SU-DHL-6 (cell line): ENCODE measurements around the gene FBXL12.

ENCODE experiments used
- EZH2phosphoT487 ChIP-seq: fragments of 200-600 bp; sonication (generic), shearing (Covaris generic); conservative IDR thresholded peaks from 2 replicates; pipeline ENCODE4 v1.6.1; 2018; ENCODE audit warnings: mild to moderate bottlenecking, antibody characterized with exemption, low read length, moderate library complexity, mixed read lengths
- TF ChIP-seq, protein P1 (sequence below): fragments of 200-600 bp; sonication (generic); IDR thresholded peaks from one replicate; pipeline ENCODE4 v1.5.1; 2017; ENCODE audit warnings: antibody characterized with exemption, mild to moderate bottlenecking, low read length, moderate library complexity; ENCODE audit not compliant: insufficient read depth, poor library complexity, severe bottlenecking

DNA sequence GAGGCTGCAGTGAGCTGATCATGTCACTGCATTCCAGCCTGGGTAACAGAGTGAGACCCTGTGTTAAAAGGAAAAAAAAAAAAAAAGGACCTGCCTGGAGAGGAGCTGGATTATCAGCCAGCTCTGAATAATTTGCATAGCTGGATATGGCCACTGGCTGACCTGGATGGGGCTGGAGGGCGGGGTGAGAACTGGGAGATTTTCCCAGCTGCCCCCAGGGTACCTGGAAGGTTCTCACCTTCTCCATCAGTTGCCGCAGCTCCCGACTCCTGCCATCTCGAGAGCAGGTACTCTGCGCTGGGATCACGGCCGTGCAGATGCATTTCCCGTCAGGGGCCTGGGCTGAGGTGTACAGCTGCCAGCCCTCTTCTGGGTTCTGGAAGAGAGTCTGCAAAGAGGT lies 41.5 kb upstream of the FBXL12 start:
- TF ChIP-seq, protein P1, sequence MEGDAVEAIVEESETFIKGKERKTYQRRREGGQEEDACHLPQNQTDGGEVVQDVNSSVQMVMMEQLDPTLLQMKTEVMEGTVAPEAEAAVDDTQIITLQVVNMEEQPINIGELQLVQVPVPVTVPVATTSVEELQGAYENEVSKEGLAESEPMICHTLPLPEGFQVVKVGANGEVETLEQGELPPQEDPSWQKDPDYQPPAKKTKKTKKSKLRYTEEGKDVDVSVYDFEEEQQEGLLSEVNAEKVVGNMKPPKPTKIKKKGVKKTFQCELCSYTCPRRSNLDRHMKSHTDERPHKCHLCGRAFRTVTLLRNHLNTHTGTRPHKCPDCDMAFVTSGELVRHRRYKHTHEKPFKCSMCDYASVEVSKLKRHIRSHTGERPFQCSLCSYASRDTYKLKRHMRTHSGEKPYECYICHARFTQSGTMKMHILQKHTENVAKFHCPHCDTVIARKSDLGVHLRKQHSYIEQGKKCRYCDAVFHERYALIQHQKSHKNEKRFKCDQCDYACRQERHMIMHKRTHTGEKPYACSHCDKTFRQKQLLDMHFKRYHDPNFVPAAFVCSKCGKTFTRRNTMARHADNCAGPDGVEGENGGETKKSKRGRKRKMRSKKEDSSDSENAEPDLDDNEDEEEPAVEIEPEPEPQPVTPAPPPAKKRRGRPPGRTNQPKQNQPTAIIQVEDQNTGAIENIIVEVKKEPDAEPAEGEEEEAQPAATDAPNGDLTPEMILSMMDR = no peak
- TF ChIP-seq EZH2phosphoT487 = no peak
